IMR-90 (cell line): ENCODE data around the gene AP3D1. TPM values are rescaled to one million over a fixed set of nuclear protein-coding genes. Genes with fewer than 3 reads are reported as not detected.
A peak's percentile ranks its signal among the peaks of the same experiment; 100 is the strongest.

Experiments
- ATAC-seq: fragments of 200-7000 bp; cut with Tn5 transposase; 2 replicates; pipeline ENCODE4 v1.9.1; 2020; ENCODE audit warnings: low read depth, mild to moderate bottlenecking, moderate library complexity
- BruUV-seq: library from RNA; stranded (reverse); fragments of 400-500 nt; replicated peaks from 2 replicates; lab custom pipeline; 2021; lab: Mats Ljungman, UMichigan
- CTCF ChIA-PET: fragments of 300-600 bp; formaldehyde crosslinking; extraction: SDS; loops from one replicate; lab custom pipeline; 2021; ENCODE audit warnings: antibody characterized with exemption; lab: Yijun Ruan, JAX
- POLR2A ChIA-PET: fragments of 300-600 bp; sonication (Branson Sonifier 250); formaldehyde crosslinking; loops from one replicate; lab custom pipeline; 2022; ENCODE audit warnings: antibody characterized with exemption; ENCODE audit not compliant: unreplicated experiment; lab: Charles Lee
- DNase-seq: peaks from one replicate; pipeline ENCODE4 v3.0.0; 2013
- H2AFZ ChIP-seq: replicated peaks from 2 replicates; pipeline ENCODE3; 2013; ENCODE audit warnings: low read length, mild to moderate bottlenecking; ENCODE audit not compliant: poor library complexity
- H2AK5ac ChIP-seq: 2 replicates; pipeline ENCODE4 v1.6.1; 2013; ENCODE audit warnings: low read depth, low read length, inconsistent platforms
- H2AK9ac ChIP-seq: replicated peaks from 2 replicates; pipeline ENCODE3; 2013; ENCODE audit warnings: mild to moderate bottlenecking, low read depth, low read length, moderate library complexity; ENCODE audit not compliant: poor library complexity
- H2BK120ac ChIP-seq: 2 replicates; pipeline ENCODE4 v1.6.1; 2013; ENCODE audit warnings: low read depth, low read length, inconsistent platforms
- H2BK15ac ChIP-seq: 3 replicates; pipeline ENCODE4 v1.6.1; 2013; ENCODE audit warnings: low read depth, low read length, inconsistent platforms
- H2BK20ac ChIP-seq: 2 replicates; pipeline ENCODE4 v1.6.1; 2013; ENCODE audit warnings: low read depth, mild to moderate bottlenecking, inconsistent platforms, low read length, moderate library complexity
- H2BK5ac ChIP-seq: 2 replicates; pipeline ENCODE4 v1.6.1; 2013; ENCODE audit warnings: mild to moderate bottlenecking, low read depth, low read length, inconsistent platforms; ENCODE audit not compliant: poor library complexity, severe bottlenecking
- H3K14ac ChIP-seq: replicated peaks from 2 replicates; pipeline ENCODE4 v1.6.1; 2013; ENCODE audit warnings: low read depth, low read length, inconsistent platforms
- H3K18ac ChIP-seq: 2 replicates; pipeline ENCODE4 v1.6.1; 2013; ENCODE audit warnings: low read depth, low read length, control low read depth
- H3K23ac ChIP-seq: 2 replicates; pipeline ENCODE4 v1.6.1; 2013; ENCODE audit warnings: low read depth, low read length, inconsistent platforms
- H3K27ac ChIP-seq: 2 replicates; pipeline ENCODE4 v1.5.1; 2013; ENCODE audit warnings: mild to moderate bottlenecking, control low read depth, low read length; ENCODE audit not compliant: insufficient read depth
- H3K27me3 ChIP-seq: 2 replicates; pipeline ENCODE4 v1.6.1; 2013; ENCODE audit warnings: low read length; ENCODE audit not compliant: control insufficient read depth, insufficient read depth
- H3K36me3 ChIP-seq: 2 replicates; pipeline ENCODE4 v1.6.1; 2013; ENCODE audit warnings: low read length, mixed read lengths; ENCODE audit not compliant: control insufficient read depth, insufficient read depth
- H3K4ac ChIP-seq: 2 replicates; pipeline ENCODE4 v1.6.1; 2013; ENCODE audit warnings: low read depth, low read length, inconsistent platforms
- H3K4me1 ChIP-seq: 2 replicates; pipeline ENCODE4 v1.6.1; 2013; ENCODE audit warnings: low read length, mixed read lengths; ENCODE audit not compliant: control insufficient read depth, insufficient read depth
- H3K4me2 ChIP-seq: 2 replicates; pipeline ENCODE4 v1.6.1; 2013; ENCODE audit warnings: low read depth, mild to moderate bottlenecking, control low read depth, low read length, moderate library complexity
- H3K4me3 ChIP-seq: 2 replicates; pipeline ENCODE4 v1.5.1; 2013; ENCODE audit warnings: low read depth, mild to moderate bottlenecking, control low read depth, low read length, moderate library complexity; ENCODE audit not compliant: insufficient read depth
- H3K56ac ChIP-seq: 2 replicates; pipeline ENCODE4 v1.6.1; 2013; ENCODE audit warnings: low read length, inconsistent platforms; ENCODE audit not compliant: insufficient read depth; ENCODE audit errors: extremely low read depth
- H3K79me1 ChIP-seq, 2 experiments: 2 replicates each; pipeline ENCODE4 v1.6.1; 2013; ENCODE audit warnings: low read length in 2 of 2, inconsistent platforms in 1 of 2, low read depth in 1 of 2
- H3K9ac ChIP-seq: 2 replicates; pipeline ENCODE4 v1.6.1; 2013; ENCODE audit warnings: low read depth, low read length, control low read depth
- H3K9me1 ChIP-seq: 2 replicates; pipeline ENCODE4 v1.6.1; 2013; ENCODE audit warnings: low read length, inconsistent platforms; ENCODE audit not compliant: insufficient read depth
- H3K9me3 ChIP-seq: 2 replicates; pipeline ENCODE4 v1.6.1; 2013; ENCODE audit warnings: low read length; ENCODE audit not compliant: control insufficient read depth, insufficient read depth
- H4K20me1 ChIP-seq: 2 replicates; pipeline ENCODE4 v1.6.1; 2013; ENCODE audit warnings: low read length, inconsistent platforms; ENCODE audit not compliant: insufficient read depth
- H4K5ac ChIP-seq: 2 replicates; pipeline ENCODE4 v1.6.1; 2013; ENCODE audit warnings: mild to moderate bottlenecking, low read depth, low read length, control low read depth
- H4K8ac ChIP-seq, 2 experiments: 2 replicates each; pipeline ENCODE4 v1.6.1; 2013; ENCODE audit warnings: low read depth in 2 of 2, low read length in 2 of 2, control low read depth in 1 of 2, inconsistent platforms in 1 of 2
- H4K91ac ChIP-seq: 2 replicates; pipeline ENCODE4 v1.6.1; 2013; ENCODE audit warnings: low read depth, low read length, inconsistent platforms; ENCODE audit not compliant: insufficient read depth
- CEBPB ChIP-seq: IDR thresholded peaks from 2 replicates; pipeline ENCODE4 v1.6.1; 2012; ENCODE audit warnings: low read depth, low read length, improper control_type of control experiment
- CHD1 ChIP-seq: IDR thresholded peaks from 2 replicates; pipeline ENCODE4 v1.6.1; 2012; ENCODE audit warnings: low read depth, low read length, improper control_type of control experiment
- ELK1 ChIP-seq: fragments of 150-350 bp; IDR thresholded peaks from 2 replicates; pipeline ENCODE4 v1.6.1; 2016; ENCODE audit warnings: low read depth, mild to moderate bottlenecking, low read length, moderate library complexity, borderline replicate concordance
- MXI1 ChIP-seq: IDR thresholded peaks from 2 replicates; pipeline ENCODE4 v1.6.1; 2012; ENCODE audit warnings: low read depth, mild to moderate bottlenecking, low read length, moderate library complexity, borderline replicate concordance
- RAD21 ChIP-seq: IDR thresholded peaks from 2 replicates; pipeline ENCODE4 v1.6.1; 2012; ENCODE audit warnings: low read length, improper control_type of control experiment
- SMC3 ChIP-seq: fragments of 150-350 bp; IDR thresholded peaks from 2 replicates; pipeline ENCODE4 v1.6.1; 2016; ENCODE audit warnings: low read depth, mild to moderate bottlenecking, antibody characterized with exemption, low read length, moderate library complexity
- USF2 ChIP-seq: fragments of 150-350 bp; IDR thresholded peaks from 2 replicates; pipeline ENCODE4 v1.6.1; 2017; ENCODE audit warnings: mild to moderate bottlenecking, antibody characterized with exemption, low read length, low read depth
- WGBS, 2 experiments: methylation state at CpG; one replicate each; pipeline versions ENCODE4 v1.1.5 to v1.1.7; 2013; ENCODE audit warnings: missing lambda C conversion rate in 2 of 2; ENCODE audit not compliant: insufficient read length in 1 of 2; ENCODE audit errors: extremely low coverage in 2 of 2; 5-methylcytosine and 5-hydroxymethylcytosine counted together
- dilution Hi-C: fragments of 300-500 bp; cut with HindIII; formaldehyde crosslinking; loops from one replicate; pipeline ENCODE4 v1.14.3; 2018; ENCODE audit warnings: low sequenced_read_pairs; ENCODE audit not compliant: unreplicated experiment
- in situ Hi-C: fragments of 300-500 bp; cut with MboI; formaldehyde crosslinking; loops from 3 replicates; pipeline ENCODE4 v1.14.3; 2019; ENCODE audit warnings: low sequenced_read_pairs, inconsistent platforms, mixed read lengths
- intact Hi-C: fragments of 100-400 bp; cut with micrococcal nuclease; formaldehyde crosslinking; loops from 2 replicates; pipeline ENCODE4 v1.10.0; 2022
- polyA plus RNA-seq, 3 experiments: library from polyadenylated mRNA; depleted of rRNA; stranded (reverse); fragments of >200 nt; gene quantifications; 2 replicates each; pipeline ENCODE4 v1.2.3, GENCODE V29; 2012; ENCODE audit warnings: low replicate concordance in 1 of 3
- total RNA-seq: library from RNA; depleted of rRNA; stranded (reverse); fragments of >200 nt; gene quantifications from 2 replicates; pipeline ENCODE4 v1.2.3, GENCODE V29; 2012

AP3D1 gene
- total and polyA plus RNA-seq, 2 of the 4 experiments (the other 2 are of a cell fraction) = 75.3 to 129 TPM

- Histone ChIP-seq H3K9ac (no peak overlapping the region), H2AFZ (no peak overlapping the region), H3K4me1 (peaks cover 5% of the 10 kb centered on the region), H2BK15ac (no peak overlapping the region), H3K36me3 (peaks cover 8% of the 10 kb centered on the region; the same call in 1 of the 2 replicates), H4K91ac (no peak overlapping the region), H2BK5ac (no peak overlapping the region), H3K9me3 (no peaks in the 10 kb centered on the region), H3K9me1 (peaks cover 19% of the 10 kb centered on the region), H3K14ac (no peak overlapping the region), H3K18ac (no peak overlapping the region), H3K4me3 (no peak overlapping the region), H3K27me3 (no peaks in the 10 kb centered on the region), H4K20me1 (peaks cover 22% of the 10 kb centered on the region), H2BK20ac (peak overlapping the region; percentile 5; the same call in 1 of the 2 replicates), H4K5ac (no peak overlapping the region), H4K8ac (peak overlapping the region in 1 of 2 experiments; percentile 78; a peak in 2 of 4 replicates), H3K56ac (no peak overlapping the region), H3K27ac (no peak overlapping the region), H3K4ac (no peak overlapping the region), H2AK5ac (0 out of 2 replicates have a peak overlapping the region, but pooled peaks have one; percentile 8), H3K4me2 (no peak overlapping the region), H3K79me1 (peaks cover 20 to 77% of the 10 kb centered on the region in 2 experiments), H2AK9ac (peak overlapping the region; percentile 11), H2BK120ac (no peak overlapping the region), H3K23ac (no peak overlapping the region)
- BruUV-seq = no TSS peak
- CTCF ChIA-PET = no interaction called here
- dilution Hi-C loops = no loop called here
- POLR2A ChIA-PET = no interaction called here
- WGBS, 2 experiments = 84% methylated on average over 6 of the region's 16 CpGs; no CpG with 5 or more reads in 1 of the 2 experiments
- no peak; the same call in 1 of the 2 replicates for ATAC-seq
- intact Hi-C loops = no loop called here
- in situ Hi-C loops = no loop called here
- TF ChIP-seq USF2 (no peak), RAD21 (no peak), MXI1 (no peak), CEBPB (no peak), CHD1 (no peak), ELK1 (no peak), SMC3 (no peak)
- peak; percentile 36 for DNase-seq
These were observed 62.2 kb downstream of the AP3D1 start for GRCh38 chr19:2089001-2089711.
